ENCODE measurements around the gene ATAD3B.
"Not testable (repeated sequence)": the region's sequence is repeated elsewhere in the genome, so short reads cannot be mapped to it uniquely, and the experiment has no call there.

The ATAD3B gene

GRCh38 chr1:1452882-1453281 is 18.7 kb upstream of the ATAD3B start:
- no peak for DNase-seq

- not testable (repeated sequence) for DNase-seq
Observed at GRCh38 chr1:1454286-1455056, 17.1 kb upstream of the ATAD3B start.

DNA sequence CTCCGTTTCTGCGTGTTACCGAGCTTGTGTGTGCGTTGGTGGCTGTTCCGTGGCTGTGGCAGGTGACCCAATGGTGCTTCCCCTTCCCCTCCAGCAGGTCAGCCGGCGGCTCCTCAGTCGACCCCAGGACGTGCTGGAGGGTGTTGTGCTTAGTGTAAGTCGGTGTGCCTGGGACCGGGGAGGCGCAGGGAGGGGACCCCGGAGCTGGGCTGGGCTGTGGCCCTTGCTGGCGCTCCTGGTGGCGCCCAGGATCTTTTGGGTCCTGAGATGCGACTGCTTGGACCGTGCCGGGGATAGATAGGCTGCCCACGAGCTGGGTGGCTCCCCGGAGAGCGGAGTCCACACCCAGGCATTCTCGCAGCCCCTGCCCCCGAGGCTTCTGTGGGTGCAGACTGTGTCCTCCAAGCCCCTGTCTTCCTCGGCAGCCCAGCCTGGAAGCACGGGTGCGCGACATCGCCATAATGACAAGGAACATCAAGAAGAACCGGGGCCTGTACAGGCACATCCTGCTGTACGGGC is 16.1 kb upstream of the ATAD3B start:
- DNase-seq: no peak

DNA sequence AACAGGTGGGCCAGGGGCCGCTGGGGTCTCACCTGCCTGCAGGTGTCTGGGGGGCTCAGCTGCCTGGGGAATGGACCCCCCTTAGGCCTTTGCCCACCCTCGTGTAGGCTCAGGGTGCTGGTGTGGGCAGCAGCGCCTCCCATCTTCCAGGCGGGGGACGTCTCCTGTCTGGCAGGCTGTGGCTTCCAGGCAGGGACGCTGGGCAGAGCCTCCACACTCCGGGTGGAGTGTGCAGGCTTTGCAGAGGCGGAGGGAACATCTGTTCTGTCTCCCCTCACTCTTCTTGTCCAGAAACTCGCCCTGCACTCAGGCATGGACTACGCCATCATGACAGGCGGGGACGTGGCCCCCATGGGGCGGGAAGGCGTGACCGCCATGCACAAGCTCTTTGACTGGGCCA is 15.6 kb upstream of the ATAD3B start:
- DNase-seq: not testable (repeated sequence)

DNA sequence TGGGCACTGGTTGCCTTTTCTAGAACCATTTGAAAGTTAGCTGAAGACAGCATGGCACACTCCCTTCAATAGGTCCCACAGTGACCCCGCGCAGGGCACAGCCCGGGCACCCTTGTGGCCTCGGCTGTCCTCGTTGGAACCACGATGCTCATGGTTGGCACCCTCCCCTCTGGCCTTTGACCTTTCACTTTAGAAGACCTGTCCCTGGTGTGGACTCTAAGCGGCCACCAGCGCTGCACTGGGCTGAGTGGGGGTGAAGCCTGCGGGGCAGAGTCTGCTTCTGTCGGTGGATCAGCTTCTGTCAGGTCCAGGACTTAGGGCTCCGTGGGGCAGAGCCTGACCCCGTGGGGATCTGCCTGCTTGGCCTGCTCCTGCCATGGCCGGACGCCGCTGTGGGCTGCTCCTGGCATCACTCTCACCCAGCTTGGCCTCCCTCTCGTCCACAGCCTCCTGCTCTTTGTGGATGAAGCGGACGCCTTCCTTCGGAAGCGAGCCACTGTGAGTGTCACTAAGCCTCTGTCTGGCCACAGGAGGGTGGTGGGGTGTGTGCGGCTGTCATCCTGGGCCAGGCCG is 14.8 kb upstream of the ATAD3B start:
- not testable (repeated sequence) for DNase-seq

DNA sequence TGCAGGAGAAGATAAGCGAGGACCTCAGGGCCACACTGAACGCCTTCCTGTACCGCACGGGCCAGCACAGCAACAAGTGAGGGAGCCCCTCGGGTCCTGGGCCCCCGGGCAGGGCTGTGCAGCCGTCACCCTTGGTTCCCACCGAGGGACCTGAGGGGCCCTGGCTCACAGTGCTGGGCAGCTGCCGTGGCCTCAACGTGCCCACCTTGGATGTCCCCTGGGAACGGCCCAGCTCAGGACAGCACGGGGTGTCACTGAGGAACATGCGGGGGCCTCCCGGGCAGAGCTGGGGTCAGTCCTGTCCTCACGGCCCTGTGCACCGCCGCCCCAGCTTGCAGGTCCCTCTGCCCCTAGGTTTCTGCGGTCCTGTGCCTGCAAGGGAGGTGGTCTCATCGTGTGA is 12.4 kb upstream of the ATAD3B start:
- DNase-seq: not testable (repeated sequence)

DNA sequence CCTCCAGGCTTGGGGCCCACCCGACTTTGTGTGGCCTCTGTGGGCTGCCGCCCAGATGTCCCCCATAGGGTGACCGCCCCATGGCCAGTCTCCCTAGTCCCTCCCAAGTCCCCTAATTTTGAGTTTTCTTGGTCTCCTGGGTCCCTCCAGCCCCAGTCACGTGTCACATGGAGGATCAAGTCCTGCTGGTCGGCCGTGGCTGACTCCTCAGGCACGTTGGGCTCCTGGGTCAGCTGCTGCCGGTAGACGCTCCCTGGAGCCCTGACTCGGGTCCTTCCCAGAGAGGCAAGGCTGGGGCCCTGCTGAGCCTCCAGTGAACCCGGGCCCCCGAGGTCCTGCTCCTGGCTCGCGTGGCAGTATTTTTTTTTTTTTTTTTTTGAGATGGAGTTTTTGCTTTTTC is 11.9 kb upstream of the ATAD3B start:
- not testable (repeated sequence) for DNase-seq

- DNase-seq: no peak
Observed at GRCh38 chr1:1460540-1461130, 10.9 kb upstream of the ATAD3B start.

GRCh38 chr1:1461721-1462317 is 9.7 kb upstream of the ATAD3B start:
- DNase-seq: no peak

- no peak for DNase-seq
Observed at GRCh38 chr1:1462318-1462966, 9.1 kb upstream of the ATAD3B start.

- DNase-seq: no peak
Observed at GRCh38 chr1:1463312-1463711, 8.3 kb upstream of the ATAD3B start.

- not testable (repeated sequence) for DNase-seq
Observed at GRCh38 chr1:1468196-1468985, 3.2 kb upstream of the ATAD3B start.

DNA sequence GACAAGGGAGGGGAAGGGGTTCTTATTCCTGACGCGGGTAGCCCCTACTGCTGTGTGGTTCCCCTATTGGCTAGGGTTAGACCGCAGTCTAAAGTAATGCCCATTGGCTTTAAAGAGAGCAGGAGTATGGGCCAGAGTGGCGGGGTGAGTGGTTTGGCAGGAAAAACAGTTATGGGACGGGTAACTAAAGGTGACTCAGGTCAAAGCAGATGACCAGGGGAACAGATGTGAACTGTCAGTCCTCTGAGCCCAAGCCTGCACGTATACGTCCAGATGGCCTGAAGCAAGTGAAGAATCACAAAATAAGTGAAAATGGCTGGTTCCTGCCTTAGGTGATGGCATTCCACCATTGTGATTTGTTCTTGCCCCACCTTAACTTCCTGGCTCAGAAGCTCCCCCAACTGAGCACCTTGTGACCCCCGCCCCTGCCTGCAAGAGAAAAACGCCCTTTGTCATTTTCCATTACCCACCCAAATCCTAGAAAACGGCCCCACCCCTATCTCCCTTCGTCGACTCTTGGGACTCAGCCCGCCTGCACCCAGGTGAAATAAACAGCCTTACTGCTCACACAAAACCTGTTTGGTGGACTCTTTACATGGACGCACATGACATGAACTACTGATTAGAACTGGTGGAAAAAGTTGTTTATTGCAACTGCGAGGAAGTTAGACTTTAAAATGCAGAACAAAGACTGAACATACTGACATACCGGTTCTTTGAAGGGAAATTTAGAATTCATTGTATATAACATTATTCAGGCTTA is 758 bp upstream of the ATAD3B start:
- no peak for DNase-seq

DNA sequence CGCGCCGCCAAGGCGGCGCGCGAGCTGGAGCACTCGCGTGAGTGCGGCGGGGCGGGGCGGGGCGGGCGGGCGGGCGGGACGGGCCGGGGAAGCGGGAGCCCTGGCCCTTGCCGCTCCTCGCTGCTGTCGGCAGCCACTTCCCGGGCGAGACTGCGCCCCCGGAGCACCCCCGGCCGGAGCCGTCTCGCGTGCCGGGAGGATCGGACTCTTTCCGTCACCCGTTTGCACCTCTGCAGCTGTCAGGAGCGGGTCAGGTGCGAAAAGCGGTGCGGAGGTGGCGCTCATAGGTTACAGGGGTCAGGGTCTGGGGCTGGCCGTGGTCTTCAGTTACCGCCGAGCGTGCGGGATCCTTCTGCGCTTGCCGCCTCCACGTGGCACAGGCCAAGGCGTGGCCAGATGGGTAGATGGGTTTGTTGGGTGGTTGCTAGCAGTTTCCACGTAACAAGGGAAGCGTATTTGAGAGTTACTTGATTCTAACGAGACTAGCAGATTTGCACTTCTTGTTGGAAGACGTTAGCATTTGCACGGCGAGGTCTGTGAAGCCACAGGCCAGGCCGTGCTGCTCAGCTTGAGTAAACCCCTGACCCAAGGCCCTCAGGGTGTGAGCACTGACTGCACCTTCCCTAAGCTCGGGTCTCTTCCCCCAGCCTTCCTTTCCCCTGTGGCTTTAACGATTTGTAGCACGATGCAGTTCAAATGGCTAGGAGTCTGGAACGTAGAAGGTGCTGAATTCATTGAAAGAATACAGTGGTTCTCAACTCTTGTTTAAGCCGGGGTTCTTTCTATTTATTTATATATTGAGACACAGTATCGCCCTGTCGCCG is 700 bp downstream of the ATAD3B start:
- DNase-seq: not testable (repeated sequence)

GRCh38 chr1:1476011-1476410 is 4.4 kb downstream of the ATAD3B start:
- DNase-seq: not testable (repeated sequence)

GRCh38 chr1:1477206-1477605 is 5.6 kb downstream of the ATAD3B start:
- DNase-seq: no peak

DNA sequence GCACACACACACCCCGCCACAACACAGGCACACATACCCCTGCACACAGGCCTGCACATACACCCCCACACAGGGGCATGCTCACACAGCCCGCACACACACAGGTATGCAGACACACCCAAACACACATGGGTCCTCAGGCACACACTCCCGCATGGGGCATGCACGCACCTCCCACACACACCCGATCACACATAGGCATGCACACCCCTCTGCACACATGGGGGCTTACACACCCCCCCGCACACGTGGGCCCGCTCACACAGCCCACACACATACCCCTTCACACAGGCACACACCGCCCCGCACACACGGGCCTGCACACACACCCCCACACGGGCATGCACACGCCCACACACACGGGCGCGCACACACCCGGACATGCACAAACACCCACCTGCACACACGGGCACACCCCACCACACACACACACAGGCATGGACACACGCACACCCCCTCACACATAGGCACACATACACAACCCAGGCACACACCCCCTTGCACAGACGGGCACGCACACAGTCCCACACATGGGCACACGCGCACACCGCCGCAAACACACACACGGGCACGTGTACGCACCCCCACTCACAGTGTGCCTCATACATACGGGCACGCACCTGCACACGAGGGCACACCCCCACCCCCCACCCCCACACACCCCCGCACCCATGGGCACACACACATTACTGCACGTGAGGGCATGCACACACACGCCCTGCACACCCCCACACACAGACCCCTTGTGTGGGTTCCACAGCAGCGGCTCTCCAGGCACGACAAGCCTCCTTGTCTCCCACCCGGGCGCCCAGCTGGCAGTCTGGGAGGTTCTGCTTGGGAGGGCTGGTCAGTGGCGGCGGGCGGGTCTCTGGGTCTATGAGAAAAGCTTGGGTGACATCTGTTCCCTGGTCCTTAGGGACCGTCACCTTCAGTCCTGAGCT is 8.3 kb downstream of the ATAD3B start:
- DNase-seq: no peak

DNA sequence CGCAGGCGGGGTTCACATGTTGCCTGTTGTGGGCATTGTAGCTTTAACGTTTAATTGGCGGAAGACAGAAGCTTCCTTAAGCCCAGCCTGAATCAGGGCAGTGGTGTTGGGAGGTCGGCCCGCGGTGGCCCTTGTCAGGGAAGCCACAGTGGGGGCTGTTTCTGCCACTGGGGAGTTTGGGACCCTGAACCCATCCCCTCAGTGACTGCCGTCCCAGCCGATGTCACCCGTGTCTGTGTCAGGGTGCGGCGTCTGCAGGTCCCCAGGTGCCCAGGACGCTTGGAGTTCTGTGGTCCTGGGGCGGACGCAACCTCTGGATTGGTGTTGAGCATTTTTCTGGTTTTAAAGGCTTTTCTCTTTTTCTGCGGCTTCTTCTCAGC is 8.9 kb downstream of the ATAD3B start:
- not testable (repeated sequence) for DNase-seq

DNA sequence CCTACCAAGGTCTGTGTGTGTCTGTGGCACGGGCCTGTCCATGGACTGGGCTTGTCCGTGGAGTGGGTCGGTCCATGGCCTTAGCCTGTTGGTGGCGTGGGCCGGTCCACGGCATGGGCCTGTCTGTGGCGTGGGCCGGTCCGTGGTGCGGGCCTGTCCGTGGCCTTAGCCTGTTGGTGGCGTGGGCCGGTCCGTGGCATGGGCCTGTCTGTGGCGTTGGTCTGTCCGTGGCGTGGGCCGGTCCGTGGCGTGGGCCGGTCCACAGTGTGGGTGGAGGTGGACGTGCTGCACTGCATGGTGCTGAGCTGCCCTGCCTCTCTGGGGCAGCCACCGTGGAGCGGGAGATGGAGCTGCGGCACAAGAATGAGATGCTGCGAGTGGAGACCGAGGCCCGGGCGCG is 10.2 kb downstream of the ATAD3B start:
- not testable (repeated sequence) for DNase-seq

All from activated naive CD4-positive, alpha-beta T cell (primary cell).